B cell (primary cell): ENCODE measurements around the gene KRT24. TPM values are rescaled to one million over a fixed set of nuclear protein-coding genes. Genes with fewer than 3 reads are reported as not detected.

Experiments used
- ATAC-seq: fragments of 200-7000 bp; cut with Tn5 transposase; one replicate; pipeline ENCODE4 v1.10.0; 2021; ENCODE audit warnings: low read depth, mild to moderate bottlenecking, moderate number of reproducible peaks, moderate library complexity
- CTCF ChIA-PET: fragments of 350-600 bp; sonication (Branson Sonifier 250); formaldehyde crosslinking; loops from one replicate; lab custom pipeline; 2021; ENCODE audit warnings: antibody characterized with exemption, inconsistent platforms; lab: Charles Lee
- POLR2A ChIA-PET: fragments of 350-600 bp; sonication (Branson Sonifier 250); formaldehyde crosslinking; loops from one replicate; lab custom pipeline; 2021; ENCODE audit warnings: antibody characterized with exemption; lab: Charles Lee
- DNase-seq: peaks from one replicate; pipeline ENCODE4 v3.0.0; 2013
- H2AFZ ChIP-seq: 2 replicates; pipeline ENCODE4 v1.6.1; 2012; ENCODE audit warnings: mild to moderate bottlenecking, low read depth, low read length; ENCODE audit not compliant: insufficient read depth, poor library complexity, severe bottlenecking
- H3K27ac ChIP-seq, 2 donors: 1 replicate in 1 of 2; 2 replicates in 1 of 2; pipeline ENCODE4 v1.5.1; 2012 to 2013; ENCODE audit warnings: low read length in 2 of 2, mild to moderate bottlenecking in 2 of 2, moderate library complexity in 1 of 2
- H3K27me3 ChIP-seq, 4 experiments: fragments of 200-600 bp in 1 of 4; sonication (generic) in 1 of 4; replicated peaks in 1 of 4; 1 replicate in 2 of 4; 2 replicates in 2 of 4; pipeline versions ENCODE4 v1.6.1 to v1.7.0; 2013 to 2016; ENCODE audit warnings: low read length in 3 of 4, mild to moderate bottlenecking in 2 of 4, mixed read lengths in 1 of 4, moderate library complexity in 1 of 4; ENCODE audit not compliant: insufficient read depth in 4 of 4, control insufficient read depth in 3 of 4; ENCODE audit errors: control extremely low read depth in 1 of 4
- H3K36me3 ChIP-seq, 2 experiments: replicated peaks in 1 of 2; 1 replicate in 1 of 2; 2 replicates in 1 of 2; pipeline versions ENCODE4 v1.6.1 to v1.7.1; 2013; ENCODE audit warnings: low read length in 1 of 2; ENCODE audit not compliant: insufficient read depth in 2 of 2, control insufficient read depth in 1 of 2; ENCODE audit errors: control extremely low read depth in 1 of 2, extremely low read depth in 1 of 2
- H3K4me1 ChIP-seq, 2 donors: fragments of 200-600 bp in 1 of 2; sonication (generic) in 1 of 2; 1 replicate in 1 of 2; 2 replicates in 1 of 2; pipeline versions ENCODE4 v1.5.1 to v1.6.1; 2013 to 2017; ENCODE audit warnings: low read length in 2 of 2; ENCODE audit not compliant: control insufficient read depth in 2 of 2, insufficient read depth in 2 of 2
- H3K4me2 ChIP-seq: replicated peaks from 2 replicates; pipeline ENCODE3; 2012; ENCODE audit warnings: mild to moderate bottlenecking, low read depth, low read length; ENCODE audit not compliant: poor library complexity, severe bottlenecking
- H3K4me3 ChIP-seq, 5 experiments: fragments of 200-600 bp in 1 of 5; sonication (generic) in 1 of 5; 1 replicate in 3 of 5; 2 replicates in 2 of 5; pipeline versions ENCODE4 v1.5.1 to v1.7.0; 2011 to 2016; ENCODE audit warnings: low read length in 4 of 5, mild to moderate bottlenecking in 4 of 5, low read depth in 2 of 5, control low read depth in 1 of 5, moderate library complexity in 1 of 5; ENCODE audit not compliant: insufficient read depth in 1 of 5; ENCODE audit errors: control extremely low read depth in 1 of 5, extremely low read depth in 1 of 5
- H3K79me2 ChIP-seq: fragments of 200-600 bp; sonication (generic); one replicate; pipeline ENCODE4 v1.6.0; 2016; ENCODE audit warnings: low read length; ENCODE audit not compliant: control insufficient read depth, insufficient read depth
- H3K9ac ChIP-seq: fragments of 200-600 bp; sonication (generic); 2 replicates; pipeline ENCODE4 v1.6.1; 2017; ENCODE audit warnings: mild to moderate bottlenecking, low read length, moderate library complexity
- H3K9me3 ChIP-seq, 3 donors: one replicate each; pipeline versions ENCODE4 v1.6.1 to v1.7.1; 2013; ENCODE audit warnings: low read length in 2 of 3; ENCODE audit not compliant: control insufficient read depth in 2 of 3, insufficient read depth in 1 of 3; ENCODE audit errors: control extremely low read depth in 1 of 3
- H4K20me1 ChIP-seq: 2 replicates; pipeline ENCODE4 v1.6.0; 2012; ENCODE audit warnings: mild to moderate bottlenecking, low read length; ENCODE audit not compliant: insufficient read depth, control insufficient read depth, poor library complexity, severe bottlenecking
- H3K27ac Mint-ChIP-seq: one replicate; pipeline ENCODE4 v1.8.0; 2021; ENCODE audit warnings: mixed read lengths
- H3K27me3 Mint-ChIP-seq: one replicate; pipeline ENCODE4 v1.8.0; 2021; ENCODE audit warnings: mixed read lengths
- H3K4me1 Mint-ChIP-seq: one replicate; pipeline ENCODE4 v1.8.0; 2021; ENCODE audit warnings: mixed read lengths
- H3K4me3 Mint-ChIP-seq: one replicate; pipeline ENCODE4 v1.8.0; 2021; ENCODE audit warnings: mixed read lengths
- H3K9me3 Mint-ChIP-seq: one replicate; pipeline ENCODE4 v1.8.0; 2022; ENCODE audit warnings: mixed read lengths; ENCODE audit not compliant: insufficient read depth
- EZH2 ChIP-seq: IDR thresholded peaks from 2 replicates; pipeline ENCODE4 v1.6.1; 2012; ENCODE audit warnings: borderline replicate concordance, low read depth, mild to moderate bottlenecking, moderate library complexity, low read length; ENCODE audit not compliant: insufficient read depth, poor library complexity, severe bottlenecking
- WGBS: methylation state at CpG from one replicate; pipeline ENCODE4 v1.1.5; 2013; ENCODE audit warnings: missing lambda C conversion rate; ENCODE audit not compliant: insufficient coverage; 5-methylcytosine and 5-hydroxymethylcytosine counted together
- intact Hi-C: fragments of 100-400 bp; cut with micrococcal nuclease; formaldehyde crosslinking; loops from one replicate; pipeline ENCODE4 v1.10.0; 2022
- polyA plus RNA-seq: library from polyadenylated mRNA; depleted of rRNA; stranded (reverse); fragments of >200 nt; gene quantifications from 2 replicates; pipeline ENCODE4 v1.2.3, GENCODE V29; 2012
- total RNA-seq, 2 donors: library from RNA; stranded (reverse); fragments of 120-200 nt in 1 of 2; gene quantifications; 1 replicate in 1 of 2; 2 replicates in 1 of 2; pipeline versions ENCODE4 v1.2.3 to v1.2.4, GENCODE V29; 2013 to 2022
- TF ChIP-seq, protein P1 (sequence below): fragments of 200-600 bp; IDR thresholded peaks from one replicate; pipeline ENCODE4 v1.8.0; 2022; ENCODE audit warnings: antibody characterized with exemption, mild to moderate bottlenecking

The KRT24 gene
- total and polyA plus RNA-seq, 2 donors (not counting 1 experiment from before 2014, with no cell fraction given), result not detected

DNA sequence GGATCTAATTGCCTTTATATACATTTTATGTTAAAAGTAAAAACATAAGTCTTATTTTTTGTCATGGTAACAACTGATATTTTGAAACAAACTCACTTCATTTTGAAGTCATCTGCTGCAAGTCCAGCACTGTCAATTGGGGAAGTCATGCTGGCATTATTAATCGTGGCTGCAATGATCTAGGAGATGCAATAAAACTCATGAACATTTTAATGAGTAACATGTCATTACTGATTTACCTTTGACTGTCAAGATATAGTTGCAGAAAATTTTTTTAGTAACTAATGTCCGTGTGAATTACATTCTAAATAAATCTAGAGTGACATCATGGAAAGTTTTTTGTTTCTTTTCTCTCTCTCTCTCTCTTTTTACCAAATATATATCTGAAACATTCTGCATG is 17.3 kb upstream of the KRT24 start:
- Histone ChIP-seq H3K79me2 (no peaks in the 10 kb centered on the region), H3K36me3 (no peaks in the 10 kb centered on the region), H3K27me3 (no peaks in the 10 kb centered on the region), H2AFZ (no peak overlapping the region), H3K4me2 (no peak overlapping the region), H3K4me1 (no peaks in the 10 kb centered on the region), H4K20me1 (no peaks in the 10 kb centered on the region), H3K9ac (no peak overlapping the region), H3K9me3 (no peaks in the 10 kb centered on the region), H3K4me3 (no peak overlapping the region), H3K27ac (no peak overlapping the region)
- Mint-ChIP-seq H3K4me1 (no peaks in the 10 kb centered on the region), H3K4me3 (no peak overlapping the region), H3K27ac (no peak overlapping the region), H3K9me3 (no peaks in the 10 kb centered on the region), H3K27me3 (peaks cover 34% of the 10 kb centered on the region)
- DNase-seq (no peak), ATAC-seq (no peak)
- no CpG with 5 or more reads among the region's 2 CpGs for WGBS
- CTCF ChIA-PET, result no interaction called here
- intact Hi-C loops, result loop anchor here (10.0 kb wide), 1 partner anchor 156 kb away; the partner anchor contains the start of gene CCR7
- TF ChIP-seq, protein P1, sequence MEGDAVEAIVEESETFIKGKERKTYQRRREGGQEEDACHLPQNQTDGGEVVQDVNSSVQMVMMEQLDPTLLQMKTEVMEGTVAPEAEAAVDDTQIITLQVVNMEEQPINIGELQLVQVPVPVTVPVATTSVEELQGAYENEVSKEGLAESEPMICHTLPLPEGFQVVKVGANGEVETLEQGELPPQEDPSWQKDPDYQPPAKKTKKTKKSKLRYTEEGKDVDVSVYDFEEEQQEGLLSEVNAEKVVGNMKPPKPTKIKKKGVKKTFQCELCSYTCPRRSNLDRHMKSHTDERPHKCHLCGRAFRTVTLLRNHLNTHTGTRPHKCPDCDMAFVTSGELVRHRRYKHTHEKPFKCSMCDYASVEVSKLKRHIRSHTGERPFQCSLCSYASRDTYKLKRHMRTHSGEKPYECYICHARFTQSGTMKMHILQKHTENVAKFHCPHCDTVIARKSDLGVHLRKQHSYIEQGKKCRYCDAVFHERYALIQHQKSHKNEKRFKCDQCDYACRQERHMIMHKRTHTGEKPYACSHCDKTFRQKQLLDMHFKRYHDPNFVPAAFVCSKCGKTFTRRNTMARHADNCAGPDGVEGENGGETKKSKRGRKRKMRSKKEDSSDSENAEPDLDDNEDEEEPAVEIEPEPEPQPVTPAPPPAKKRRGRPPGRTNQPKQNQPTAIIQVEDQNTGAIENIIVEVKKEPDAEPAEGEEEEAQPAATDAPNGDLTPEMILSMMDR, result no peak
- TF ChIP-seq EZH2, result no peak
- POLR2A ChIA-PET, result no interaction called here

GRCh38 chr17:40718930-40719329 is 15.4 kb upstream of the KRT24 start:
- no peaks in the 10 kb centered on the region for H3K36me3 ChIP-seq
- 60% methylated on average over 6 of the region's 8 CpGs for WGBS
- H3K4me1 ChIP-seq, result no peaks in the 10 kb centered on the region
- Mint-ChIP-seq H3K27me3 (peaks cover 47% of the 10 kb centered on the region), H3K27ac (no peak overlapping the region), H3K4me1 (no peaks in the 10 kb centered on the region), H3K4me3 (no peak overlapping the region), H3K9me3 (no peaks in the 10 kb centered on the region)
- no peak for DNase-seq
- H3K9ac ChIP-seq, result no peak overlapping the region
- H4K20me1 ChIP-seq, result no peaks in the 10 kb centered on the region
- ChIA-PET POLR2A (no interaction called here), CTCF (interaction anchor here (1.1 kb wide), 1 partner anchor 13 kb away, joined by 3 read pairs; no protein-coding TSS in a partner anchor)
- TF ChIP-seq, protein P1, result no peak
- no peak for TF ChIP-seq EZH2
- no peak overlapping the region for H3K4me2 ChIP-seq
- no peaks in the 10 kb centered on the region for H3K27me3 ChIP-seq
- no peak overlapping the region for H3K27ac ChIP-seq
- H2AFZ ChIP-seq, result no peak overlapping the region
- intact Hi-C loops, result no loop called here
- H3K79me2 ChIP-seq, result no peaks in the 10 kb centered on the region
- no peak overlapping the region for H3K4me3 ChIP-seq
- no peak for ATAC-seq
- no peaks in the 10 kb centered on the region for H3K9me3 ChIP-seq
